Stimulated activated CD4-positive, alpha-beta T cell treated with anti-CD3 and anti-CD28 coated beads, Interleukin-12 subunit alpha, Interleukin-12 subunit beta, amount 100 ng/mL, for 48 hours (primary cell): ENCODE data around the gene NACC2.
A peak's percentile ranks its signal among the peaks of the same experiment; 100 is the strongest.

Experiments used
- DNase-seq, 3 donors: peaks; one replicate each; pipeline ENCODE4 v3.0.0-alpha.2; 2020; ENCODE audit warnings: low read depth in 2 of 3, low spot score in 1 of 3

The NACC2 gene

GRCh38 chr9:136131629-136132511 lies 36.8 kb upstream of the NACC2 start:
- DNase-seq: no peak

GRCh38 chr9:136129176-136129575 lies 34.1 kb upstream of the NACC2 start:
- no peak for DNase-seq

GRCh38 chr9:136128436-136128835 lies 33.3 kb upstream of the NACC2 start:
- DNase-seq: no peak

- DNase-seq: no peak
These were observed 32.2 kb upstream of the NACC2 start for GRCh38 chr9:136127313-136127712.

GRCh38 chr9:136124976-136125692 lies 30.0 kb upstream of the NACC2 start:
- no peak for DNase-seq

- DNase-seq: peak in 2 of 3 donors; percentile 70 to 71
These were observed 27.6 kb upstream of the NACC2 start for GRCh38 chr9:136122425-136123383.

- no peak for DNase-seq
These were observed 26.7 kb upstream of the NACC2 start for GRCh38 chr9:136121801-136122200.

- no peak for DNase-seq
These were observed 25.4 kb upstream of the NACC2 start for GRCh38 chr9:136120438-136120844.

GRCh38 chr9:136119883-136120393 lies 24.8 kb upstream of the NACC2 start:
- no peak for DNase-seq

GRCh38 chr9:136119061-136119882 lies 24.2 kb upstream of the NACC2 start:
- no peak for DNase-seq

- DNase-seq: peak; percentile 88 to 95 (median 92)
These were observed 23.4 kb upstream of the NACC2 start, which contains the start of gene TMEM250 for GRCh38 chr9:136118320-136119060. TMEM250 (minus strand) TSS chr9:136118875; CDS start chr9:136116900, 1,975 bp downstream.

GRCh38 chr9:136117916-136118319 lies 22.8 kb upstream of the NACC2 start:
- no peak for DNase-seq

- DNase-seq: no peak
These were observed 22.3 kb upstream of the NACC2 start for GRCh38 chr9:136117291-136117915.

- no peak for DNase-seq
These were observed 21.4 kb upstream of the NACC2 start for GRCh38 chr9:136116360-136117098.

- no peak for DNase-seq
These were observed 20.7 kb upstream of the NACC2 start for GRCh38 chr9:136115641-136116359.

GRCh38 chr9:136115206-136115605 lies 20.1 kb upstream of the NACC2 start:
- DNase-seq: no peak

GRCh38 chr9:136114610-136115009 lies 19.5 kb upstream of the NACC2 start:
- DNase-seq: no peak
